Small intestine (tissue), 16 donors: ENCODE results near the gene ADNP. TPM values are rescaled to one million over a fixed set of nuclear protein-coding genes. Genes with fewer than 3 reads are reported as not detected.
A peak's percentile ranks its signal among the peaks of the same experiment; 100 is the strongest.
"Not testable (repeated sequence)": the region's sequence is repeated elsewhere in the genome, so short reads cannot be mapped to it uniquely, and the experiment has no call there.

ENCODE experiments used
- DNase-seq, 2 donors: peaks; one replicate each; pipeline versions ENCODE4 v3.0.0 to v3.0.0-alpha.2; 2013
- FAIRE-seq: peaks from 2 replicates; lab custom pipeline; 2012; peaks lifted over from hg19 to GRCh38; lab: Jason Lieb, UNC
- H3K27ac ChIP-seq, 3 donors: one replicate each; pipeline ENCODE4 v1.5.1; 2013; ENCODE audit warnings: low read length in 2 of 3, mild to moderate bottlenecking in 2 of 3, control low read depth in 1 of 3, inconsistent platforms in 1 of 3, low read depth in 1 of 3, moderate library complexity in 1 of 3
- H3K27me3 ChIP-seq, 3 donors: one replicate each; pipeline ENCODE4 v1.6.1; 2013; ENCODE audit warnings: low read length in 3 of 3, inconsistent platforms in 1 of 3; ENCODE audit not compliant: control insufficient read depth in 3 of 3, insufficient read depth in 3 of 3
- H3K36me3 ChIP-seq, 3 donors: one replicate each; pipeline ENCODE4 v1.6.1; 2013; ENCODE audit warnings: low read length in 3 of 3, inconsistent platforms in 1 of 3, low read depth in 1 of 3, mild to moderate bottlenecking in 1 of 3, moderate library complexity in 1 of 3; ENCODE audit not compliant: control insufficient read depth in 3 of 3, insufficient read depth in 2 of 3
- H3K4me1 ChIP-seq, 3 donors: one replicate each; pipeline ENCODE4 v1.6.1; 2013; ENCODE audit warnings: low read length in 2 of 3, inconsistent platforms in 1 of 3, low read depth in 1 of 3, mild to moderate bottlenecking in 1 of 3, moderate library complexity in 1 of 3; ENCODE audit not compliant: control insufficient read depth in 3 of 3, insufficient read depth in 2 of 3
- H3K4me3 ChIP-seq, 3 donors: one replicate each; pipeline ENCODE4 v1.5.1; 2013; ENCODE audit warnings: low read length in 3 of 3, control low read depth in 1 of 3, inconsistent platforms in 1 of 3, low read depth in 1 of 3, mild to moderate bottlenecking in 1 of 3, moderate library complexity in 1 of 3
- H3K9me3 ChIP-seq, 2 donors: one replicate each; pipeline ENCODE4 v1.6.1; 2013; ENCODE audit warnings: low read depth in 1 of 2, low read length in 1 of 2; ENCODE audit not compliant: control insufficient read depth in 2 of 2, insufficient read depth in 1 of 2
- WGBS, 3 donors: extraction: QIAGEN DNeasy Blood & Tissue Kit; methylation state at CpG; one replicate each; pipeline ENCODE4 v1.1.7; 2013; 5-methylcytosine and 5-hydroxymethylcytosine counted together
- long read RNA-seq, 10 donors: transcript quantifications; one replicate each; lab custom pipeline, GENCODE V29; 2026
- polyA plus RNA-seq, 4 donors: library from polyadenylated mRNA; stranded (reverse) in 3 of 4; unstranded in 1 of 4; fragments of 200-250 nt in 3 of 4; fragments of 120-200 nt in 1 of 4; gene quantifications; one replicate each; pipeline versions ENCODE4 v1.2.1 to v1.2.3, GENCODE V29; 2013
- donor health status: healthy with polysubstance abuse.
- donor health status: control.
- donor health status: control.
- donor health status: Bipolar disorder and iron deficiency.
- donor health status: healthy.

Gene ADNP
- polyA plus RNA-seq, result 10 to 100 TPM; 24.9 to 65.8 (median 28.9) TPM
- long read RNA-seq, donor 1, full-length matches to known transcripts, result 12 of 12 reads
- long read RNA-seq, donor 1, partial matches to known transcripts, result 0 of 12 reads
- long read RNA-seq, donor 1, other reads (novel, unspliced or antisense), result 0 of 12 reads
- long read RNA-seq, donor 2, full-length matches to known transcripts, result 4 of 4 reads
- long read RNA-seq, donor 2, partial matches to known transcripts, result 0 of 4 reads
- long read RNA-seq, donor 2, other reads (novel, unspliced or antisense), result 0 of 4 reads
- long read RNA-seq, donor 3, full-length matches to known transcripts, result 13 of 13 reads
- long read RNA-seq, donor 3, partial matches to known transcripts, result 0 of 13 reads
- long read RNA-seq, donor 3, other reads (novel, unspliced or antisense), result 0 of 13 reads
- long read RNA-seq, donor 4, full-length matches to known transcripts, result 1 of 1 reads
- long read RNA-seq, donor 4, partial matches to known transcripts, result 0 of 1 reads
- long read RNA-seq, donor 4, other reads (novel, unspliced or antisense), result 0 of 1 reads
- long read RNA-seq, donor 5, full-length matches to known transcripts, result 1 of 1 reads
- long read RNA-seq, donor 5, partial matches to known transcripts, result 0 of 1 reads
- long read RNA-seq, donor 5, other reads (novel, unspliced or antisense), result 0 of 1 reads
- long read RNA-seq, donor 6, full-length matches to known transcripts, result 8 of 8 reads
- long read RNA-seq, donor 6, partial matches to known transcripts, result 0 of 8 reads
- long read RNA-seq, donor 6, other reads (novel, unspliced or antisense), result 0 of 8 reads
- long read RNA-seq, donor 7, full-length matches to known transcripts, result 6 of 6 reads
- long read RNA-seq, donor 7, partial matches to known transcripts, result 0 of 6 reads
- long read RNA-seq, donor 7, other reads (novel, unspliced or antisense), result 0 of 6 reads
- long read RNA-seq, donor 8, full-length matches to known transcripts, result 1 of 1 reads
- long read RNA-seq, donor 8, partial matches to known transcripts, result 0 of 1 reads
- long read RNA-seq, donor 8, other reads (novel, unspliced or antisense), result 0 of 1 reads
- long read RNA-seq, donor 9, full-length matches to known transcripts, result 3 of 3 reads
- long read RNA-seq, donor 9, partial matches to known transcripts, result 0 of 3 reads
- long read RNA-seq, donor 9, other reads (novel, unspliced or antisense), result 0 of 3 reads
- long read RNA-seq, donor 10, full-length matches to known transcripts, result 16 of 16 reads
- long read RNA-seq, donor 10, partial matches to known transcripts, result 0 of 16 reads
- long read RNA-seq, donor 10, other reads (novel, unspliced or antisense), result 0 of 16 reads

GRCh38 chr20:50931306-50932015, at the start of gene ADNP:
ADNP (minus strand) TSS chr20:50931437; CDS start chr20:50903996, 27,441 bp downstream.
- Histone ChIP-seq H3K27ac (peak within 1 kb of the TSS; percentile 95 to 99 (median 98)), H3K27me3 (no peaks in the 10 kb centered on the region), H3K4me3 (peak within 1 kb of the TSS; percentile 86 to 100 (median 99)), H3K4me1 (peaks cover 4 to 17% (median 12%) of the 10 kb centered on the region in 3 donors), H3K9me3 (no peaks in the 10 kb centered on the region), H3K36me3 (peaks cover 5 to 6% (median 6%) of the 10 kb centered on the region in 3 donors)
- no peak for FAIRE-seq
- DNase-seq, result peak; percentile 92 to 97
- WGBS, 3 donors, result 0 to 1% (median 1%) methylated on average over 45 to 58 of the region's 58 CpGs

GRCh38 chr20:50980071-50980681, 48.9 kb upstream of the ADNP start:
- Histone ChIP-seq H3K27me3 (peaks cover 0 to 7% (median 0%) of the 10 kb centered on the region in 3 donors), H3K27ac (peak overlapping the region in 1 of 3 donors; percentile 18), H3K4me1 (peaks cover 0 to 2% (median 0%) of the 10 kb centered on the region in 3 donors), H3K4me3 (no peak overlapping the region), H3K9me3 (no peaks in the 10 kb centered on the region), H3K36me3 (no peaks in the 10 kb centered on the region)
- DNase-seq, result no peak
- FAIRE-seq, result no peak
- 54 to 70% (median 69%) methylated on average over 8 of the region's 8 CpGs for whole genome bisulfite sequencing, 3 donors

- DNase-seq, result not testable (repeated sequence)
- 90 to 92% (median 91%) methylated on average over 4 of the region's 4 CpGs for WGBS, 3 donors
Measured at GRCh38 chr20:50978533-50978932, 47.3 kb upstream of the ADNP start.

GRCh38 chr20:50977066-50978021, 46.1 kb upstream of the ADNP start:
- FAIRE-seq (no peak), DNase-seq (no peak)
- Histone ChIP-seq H3K27ac (no peak overlapping the region), H3K27me3 (peaks cover 0 to 7% (median 0%) of the 10 kb centered on the region in 3 donors), H3K9me3 (no peaks in the 10 kb centered on the region), H3K4me1 (peaks cover 0 to 2% (median 0%) of the 10 kb centered on the region in 3 donors), H3K4me3 (no peak overlapping the region), H3K36me3 (no peaks in the 10 kb centered on the region)
- WGBS, 3 donors, result 38 to 52% (median 50%) methylated on average over 20 of the region's 20 CpGs

More at GRCh38 chr20:50978533-50978932, 47.3 kb upstream of the ADNP start:
- H3K4me3 ChIP-seq, FAIRE-seq, H3K27ac ChIP-seq, H3K36me3 ChIP-seq, H3K9me3 ChIP-seq, H3K4me1 ChIP-seq, H3K27me3 ChIP-seq: not testable (repeated sequence)

- H3K36me3 ChIP-seq, result no peaks in the 10 kb centered on the region
- DNase-seq, result no peak
- no peaks in the 10 kb centered on the region for H3K9me3 ChIP-seq
- no peak overlapping the region for H3K27ac ChIP-seq
- H3K27me3 ChIP-seq, result peaks cover 0 to 5% (median 0%) of the 10 kb centered on the region in 3 donors
- no peak overlapping the region for H3K4me3 ChIP-seq
- H3K4me1 ChIP-seq, result peaks cover 0 to 2% (median 0%) of the 10 kb centered on the region in 3 donors
- no peak for FAIRE-seq
- 91 to 92% (median 92%) methylated on average over 10 of the region's 10 CpGs for WGBS, 3 donors
Measured at GRCh38 chr20:50975701-50976330, 44.6 kb upstream of the ADNP start.

- 75 to 80% (median 78%) methylated on average over 8 of the region's 8 CpGs for WGBS, 3 donors
- FAIRE-seq (no peak), DNase-seq (no peak)
- Histone ChIP-seq H3K9me3 (no peaks in the 10 kb centered on the region), H3K27ac (no peak overlapping the region), H3K27me3 (peaks cover 0 to 21% (median 3%) of the 10 kb centered on the region in 3 donors), H3K4me1 (no peaks in the 10 kb centered on the region), H3K4me3 (no peak overlapping the region), H3K36me3 (no peaks in the 10 kb centered on the region)
Measured at GRCh38 chr20:50969912-50970311, 38.7 kb upstream of the ADNP start.
